Heart left ventricle (tissue), 13 donors: Measurements from ENCODE around the gene EML1.

Source experiments
- POLR2A ChIP-seq, 2 donors: fragments of 450-650 bp; IDR thresholded peaks; one replicate each; pipeline ENCODE4 v1.6.1; 2017; ENCODE audit warnings: antibody characterized with exemption in 2 of 2, mild to moderate bottlenecking in 2 of 2, moderate library complexity in 2 of 2
- TF ChIP-seq, protein P1 (sequence below), 12 donors: fragments of 200-600 bp; sonication (generic) in 4 of 12; IDR thresholded peaks; one replicate each; pipeline versions ENCODE4 v1.5.0 to v1.8.0; 2018 to 2022; ENCODE audit warnings: antibody characterized with exemption in 12 of 12, mild to moderate bottlenecking in 5 of 12
- donor health status: ischemic (EF 13 %, LVEDD 7.1; RV severe dilation, severe dysfunction).
- donor health status: DM: no; HTN: yes; CAD: no.
- donor health status: DM: no; HTN: no; CAD: no.
- donor health status: ischemic (EF 25% LVEDD 6.9; RV normal size, moderate dysfunction).
- donor health status: ischemic (EF 25% LVEDD 5.7; RV mildly dilated, moderate dysfunction).
- donor health status: ischemic (EF 35%, LVEDD 5.7; RV mildly dilated, moderate dysfunction).
- donor health status: nonischemic (EF 11% LVEDD 7.7; RV severe dilation, severe dysfunction).
- donor health status: DM: yes; HTN: yes; CAD: no.
- donor health status: PGD.
- donor health status: ischemic (EF 29% LVEDD 5.4; RV normal size, mild dysfunction).
- donor health status: nonischemic (EF 23%, LVEDD 6.1; RV moderate dilation, normal function).

DNA sequence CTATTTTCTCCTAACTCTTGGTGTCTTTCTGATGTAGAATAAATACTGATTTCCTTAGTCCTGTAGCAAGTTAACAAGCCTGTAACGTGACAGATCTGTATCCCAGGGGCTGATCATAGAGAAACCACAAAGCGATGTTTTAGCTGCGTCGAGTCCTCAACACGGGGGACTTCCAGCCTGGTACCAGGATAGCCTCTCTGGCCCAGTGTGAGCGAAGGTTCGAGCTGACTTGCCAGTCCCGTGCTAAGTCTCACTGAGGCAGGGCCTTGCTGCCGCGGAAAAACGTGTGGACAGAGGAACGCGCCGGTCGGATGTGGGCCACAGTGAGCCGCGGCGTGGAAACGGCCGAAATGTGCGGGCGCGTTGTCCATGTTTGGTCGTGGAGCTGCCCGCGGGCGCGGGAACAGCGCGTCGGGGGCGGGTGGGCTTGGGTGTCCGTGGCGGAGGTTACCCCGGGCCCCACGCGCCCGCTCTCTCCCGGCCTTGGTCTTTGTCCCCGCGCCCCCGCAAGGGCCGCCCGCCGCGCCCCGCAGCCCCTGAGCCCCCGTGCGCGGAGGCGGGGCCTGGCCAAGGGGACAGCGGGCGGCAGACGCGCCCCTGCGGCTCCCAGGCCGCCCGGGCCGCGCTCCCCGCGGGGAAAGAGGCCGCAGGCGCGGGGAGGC lies 531 bp upstream of the EML1 start:
- TF ChIP-seq, protein P1, sequence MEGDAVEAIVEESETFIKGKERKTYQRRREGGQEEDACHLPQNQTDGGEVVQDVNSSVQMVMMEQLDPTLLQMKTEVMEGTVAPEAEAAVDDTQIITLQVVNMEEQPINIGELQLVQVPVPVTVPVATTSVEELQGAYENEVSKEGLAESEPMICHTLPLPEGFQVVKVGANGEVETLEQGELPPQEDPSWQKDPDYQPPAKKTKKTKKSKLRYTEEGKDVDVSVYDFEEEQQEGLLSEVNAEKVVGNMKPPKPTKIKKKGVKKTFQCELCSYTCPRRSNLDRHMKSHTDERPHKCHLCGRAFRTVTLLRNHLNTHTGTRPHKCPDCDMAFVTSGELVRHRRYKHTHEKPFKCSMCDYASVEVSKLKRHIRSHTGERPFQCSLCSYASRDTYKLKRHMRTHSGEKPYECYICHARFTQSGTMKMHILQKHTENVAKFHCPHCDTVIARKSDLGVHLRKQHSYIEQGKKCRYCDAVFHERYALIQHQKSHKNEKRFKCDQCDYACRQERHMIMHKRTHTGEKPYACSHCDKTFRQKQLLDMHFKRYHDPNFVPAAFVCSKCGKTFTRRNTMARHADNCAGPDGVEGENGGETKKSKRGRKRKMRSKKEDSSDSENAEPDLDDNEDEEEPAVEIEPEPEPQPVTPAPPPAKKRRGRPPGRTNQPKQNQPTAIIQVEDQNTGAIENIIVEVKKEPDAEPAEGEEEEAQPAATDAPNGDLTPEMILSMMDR (IDR thresholded peaks at IDR 0.05) = no peak
- no peak for TF ChIP-seq POLR2A (IDR thresholded peaks at IDR 0.05)
